ENCODE data around the gene CEMIP2. TPM values are rescaled to one million over a fixed set of nuclear protein-coding genes. Genes with fewer than 3 reads are reported as not detected.

Gene CEMIP2
- total RNA-seq, 2 donors from 2014 or later: 15.6 to 87.7 TPM

- Histone ChIP-seq H3K9me3 (no peaks in the 10 kb centered on the region), H3K4me1 (peaks cover 0 to 30% of the 10 kb centered on the region in 2 donors), H3K36me3 (no peaks in the 10 kb centered on the region), H3K27me3 (no peaks in the 10 kb centered on the region), H3K27ac (no peak overlapping the region), H3K4me3 (no peak overlapping the region)
- DNase-seq (ENCODE audit: low spot score): no peak
- TF ChIP-seq CTCF (IDR thresholded peaks at IDR 0.05): no peak
Observed at GRCh38 chr9:71684566-71684965, 83.7 kb downstream of the CEMIP2 start.

GRCh38 chr9:71683598-71684235 lies 84.6 kb downstream of the CEMIP2 start:
- peaks cover 0 to 30% of the 10 kb centered on the region in 2 donors for H3K4me1 ChIP-seq
- no peak overlapping the region for H3K4me3 ChIP-seq
- H3K9me3 ChIP-seq: no peaks in the 10 kb centered on the region
- peak in 1 of 2 donors; percentile 38 for TF ChIP-seq CTCF (IDR thresholded peaks at IDR 0.05)
- DNase-seq (ENCODE audit: low spot score): peak; percentile 68
- no peak overlapping the region for H3K27ac ChIP-seq
- no peaks in the 10 kb centered on the region for H3K36me3 ChIP-seq
- H3K27me3 ChIP-seq: no peaks in the 10 kb centered on the region

GRCh38 chr9:71681708-71682272 lies 86.5 kb downstream of the CEMIP2 start:
- peak overlapping the region in 1 of 2 donors; percentile 18 for H3K27ac ChIP-seq

GRCh38 chr9:71681104-71681707 lies 87.1 kb downstream of the CEMIP2 start:
- Histone ChIP-seq H3K27ac (peak overlapping the region in 1 of 2 donors; percentile 18), H3K36me3 (no peaks in the 10 kb centered on the region), H3K4me3 (no peak overlapping the region), H3K4me1 (peaks cover 0 to 30% of the 10 kb centered on the region in 2 donors), H3K27me3 (no peaks in the 10 kb centered on the region), H3K9me3 (no peaks in the 10 kb centered on the region)
- no peak for TF ChIP-seq CTCF (IDR thresholded peaks at IDR 0.05)
- DNase-seq (ENCODE audit: low spot score): no peak

More at GRCh38 chr9:71681708-71682272, 86.5 kb downstream of the CEMIP2 start:
- Histone ChIP-seq H3K36me3 (no peaks in the 10 kb centered on the region), H3K4me1 (peaks cover 0 to 30% of the 10 kb centered on the region in 2 donors), H3K27me3 (no peaks in the 10 kb centered on the region), H3K4me3 (no peak overlapping the region), H3K9me3 (no peaks in the 10 kb centered on the region)
- TF ChIP-seq CTCF (IDR thresholded peaks at IDR 0.05): no peak
- DNase-seq (ENCODE audit: low spot score): no peak

GRCh38 chr9:71680189-71680980 lies 87.9 kb downstream of the CEMIP2 start:
- DNase-seq (ENCODE audit: low spot score): no peak
- Histone ChIP-seq H3K27ac (peak overlapping the region in 1 of 2 donors; percentile 25), H3K4me1 (peaks cover 0 to 30% of the 10 kb centered on the region in 2 donors), H3K4me3 (no peak overlapping the region), H3K36me3 (no peaks in the 10 kb centered on the region), H3K27me3 (no peaks in the 10 kb centered on the region), H3K9me3 (no peaks in the 10 kb centered on the region)
- no peak for TF ChIP-seq CTCF (IDR thresholded peaks at IDR 0.05)
